ENCODE measurements around the gene SPEG.
"Not testable (repeated sequence)": the region's sequence is repeated elsewhere in the genome, so short reads cannot be mapped to it uniquely, and the experiment has no call there.

The SPEG gene

GRCh38 chr2:219434718-219435525, at the start of gene SPEG:
SPEG (plus strand) TSS chr2:219434843; CDS start chr2:219434978, 135 bp downstream.
- no peaks in the 10 kb centered on the region for H3K4me1 Mint-ChIP-seq
- no peaks in the 10 kb centered on the region for H3K9me3 Mint-ChIP-seq
- ATAC-seq: no peak
- no peak for DNase-seq (ENCODE audit: low spot score in 2 of 2)
- no peaks in the 10 kb centered on the region for H3K36me3 Mint-ChIP-seq
- H3K4me3 Mint-ChIP-seq: no peak within 1 kb of the TSS
- H3K27ac Mint-ChIP-seq: no peak within 1 kb of the TSS

DNA sequence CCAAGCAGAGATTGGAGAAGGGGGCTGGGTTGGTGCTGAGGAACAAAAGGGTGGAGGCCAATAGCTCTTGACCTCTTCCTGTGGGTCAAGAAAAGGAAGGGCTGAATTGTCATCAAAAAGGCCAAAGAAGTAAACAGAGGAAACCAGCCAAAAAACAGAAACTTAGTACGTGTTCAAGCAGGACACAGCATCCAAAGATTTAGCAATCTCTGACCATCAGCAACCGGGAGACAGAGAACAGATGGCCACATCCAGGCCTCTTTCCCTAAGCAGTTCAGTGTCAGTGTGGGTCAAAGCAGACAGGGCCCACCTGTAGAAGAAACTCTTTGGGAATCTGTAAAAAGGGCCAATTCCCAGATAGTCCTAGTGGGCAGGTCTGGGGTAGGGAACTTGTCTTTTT, 49.8 kb upstream of the SPEG start:
- ATAC-seq (no peak), DNase-seq (ENCODE audit: low spot score in 2 of 2) (no peak)
- H3K4me3 Mint-ChIP-seq: no peak overlapping the region
- H3K27ac Mint-ChIP-seq: peak overlapping the region; percentile 80
- peaks cover 69% of the 10 kb centered on the region for H3K36me3 Mint-ChIP-seq
- peaks cover 23% of the 10 kb centered on the region for H3K4me1 Mint-ChIP-seq
- no peaks in the 10 kb centered on the region for H3K9me3 Mint-ChIP-seq

DNA sequence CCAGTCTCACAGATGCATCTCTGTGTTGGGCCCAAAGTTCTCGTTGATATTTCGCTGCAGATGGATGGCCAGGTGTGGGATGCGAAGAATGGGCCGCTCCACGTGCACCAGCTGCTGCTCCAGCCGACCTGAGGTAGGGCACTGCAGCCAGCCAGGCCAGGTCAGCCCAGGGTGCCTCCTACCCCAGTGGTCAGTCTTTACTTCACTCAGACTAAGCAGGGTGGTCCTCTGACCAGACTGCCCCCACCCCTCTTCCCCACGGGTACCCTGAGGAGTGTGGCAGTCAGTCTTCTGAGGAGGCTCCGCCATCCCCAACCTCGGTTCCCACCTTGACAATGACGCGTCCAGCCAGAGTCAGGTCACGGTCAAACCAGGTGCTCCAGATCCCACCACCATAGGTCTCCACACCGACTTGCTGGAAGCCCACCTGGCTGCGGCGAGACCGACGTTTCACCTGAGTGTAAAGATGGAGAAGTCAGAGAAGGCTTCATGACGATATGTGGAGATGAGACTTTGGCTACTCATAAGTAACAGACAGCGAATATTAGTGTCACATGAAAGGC, 48.6 kb upstream of the SPEG start:
- Mint-ChIP-seq H3K9me3 (no peaks in the 10 kb centered on the region), H3K27ac (no peak overlapping the region), H3K4me1 (peaks cover 23% of the 10 kb centered on the region), H3K36me3 (peaks cover 65% of the 10 kb centered on the region), H3K4me3 (peak overlapping the region; percentile 93)
- no peak for DNase-seq (ENCODE audit: low spot score in 2 of 2)
- no peak for ATAC-seq

DNA sequence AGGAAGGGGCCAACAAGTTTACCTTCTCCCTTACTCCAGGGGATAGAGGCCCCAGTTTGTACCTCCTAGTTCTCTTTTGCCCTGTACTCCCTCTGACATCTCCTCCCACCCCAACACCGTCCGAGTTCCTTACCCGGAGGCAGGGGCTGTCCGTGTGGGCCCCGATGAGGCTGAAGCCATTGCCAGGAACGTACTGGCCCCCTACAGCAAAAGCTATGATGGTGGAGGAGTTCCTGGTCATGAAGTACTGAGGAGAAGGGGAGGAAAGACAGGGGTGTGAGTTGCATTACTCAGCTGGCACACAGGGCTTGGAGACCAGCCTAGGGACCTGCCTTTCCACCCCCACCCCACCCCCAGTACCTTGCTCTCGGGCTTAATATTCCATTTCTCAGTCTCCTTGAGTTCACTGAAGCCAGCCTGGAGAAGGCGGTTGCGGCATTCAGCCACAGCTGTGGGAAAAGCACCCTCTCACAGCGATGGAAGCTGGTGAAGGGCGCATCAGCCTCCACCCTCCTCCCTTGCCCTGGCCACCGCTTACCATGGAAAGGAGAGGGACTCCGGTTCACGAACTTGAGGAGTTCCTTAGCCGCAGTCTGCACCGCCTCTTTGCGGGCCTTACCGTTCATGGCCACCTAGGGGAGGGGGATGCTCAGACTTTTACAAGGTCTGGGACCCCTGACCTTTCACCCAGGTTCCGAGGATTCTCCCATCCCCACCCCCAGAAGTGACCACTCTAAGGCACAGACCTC, 47.9 kb upstream of the SPEG start:
- Mint-ChIP-seq H3K9me3 (no peaks in the 10 kb centered on the region), H3K4me3 (peak overlapping the region; percentile 93), H3K27ac (peak overlapping the region; percentile 99), H3K36me3 (peaks cover 59% of the 10 kb centered on the region), H3K4me1 (peaks cover 23% of the 10 kb centered on the region)
- DNase-seq (ENCODE audit: low spot score in 2 of 2) (no peak), ATAC-seq (no peak)

DNA sequence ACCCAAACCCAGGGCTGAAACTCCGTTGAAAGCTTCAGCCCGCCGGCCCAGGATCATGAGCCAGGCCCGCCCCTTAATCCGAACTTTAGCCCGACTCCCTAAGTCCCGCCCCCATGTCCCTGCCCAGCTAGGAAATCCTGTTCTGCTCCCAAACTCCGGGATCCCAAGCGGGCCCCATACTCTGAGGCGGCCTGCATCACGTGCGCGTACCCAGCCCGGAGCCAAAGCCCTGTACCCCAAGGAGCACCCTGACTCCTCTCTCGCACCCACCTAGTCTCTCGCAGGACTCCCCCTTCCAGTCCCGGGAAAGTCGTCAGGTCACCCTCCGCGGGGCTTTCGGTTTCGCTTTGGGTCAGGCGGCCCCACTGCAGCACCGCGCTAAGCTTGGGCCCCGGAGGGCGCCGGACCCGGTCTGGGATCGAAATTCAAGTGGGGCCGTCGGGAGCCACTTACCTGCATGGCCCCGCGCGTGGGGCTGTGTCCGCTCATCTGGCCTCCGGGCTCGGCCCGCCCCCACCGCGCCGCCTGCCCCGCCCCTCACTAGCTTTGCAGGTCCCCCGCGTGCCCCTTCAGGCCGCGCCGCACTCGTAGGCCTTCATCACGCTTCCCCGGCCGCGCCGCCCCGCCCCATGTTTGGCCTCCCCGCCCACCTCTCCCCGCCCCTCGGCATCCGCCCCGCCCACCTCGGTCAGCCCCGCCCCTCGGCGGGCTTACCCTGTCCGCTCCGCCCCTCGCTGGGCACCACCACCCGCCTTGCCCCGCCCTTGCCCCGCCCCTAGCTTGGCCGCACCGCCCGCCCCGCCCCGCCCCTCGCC, 47.1 kb upstream of the SPEG start, which contains the start of gene DNPEP:
TSS of gene DNPEP (minus strand) at position 607 of the 815 bp plus-strand sequence. CDS start at position 489, 118 bp downstream.
- DNase-seq (ENCODE audit: low spot score in 2 of 2) (peak; percentile 95 to 97), ATAC-seq (peak; percentile 75)
- peaks cover 23% of the 10 kb centered on the region for H3K4me1 Mint-ChIP-seq
- H3K27ac Mint-ChIP-seq: peak within 1 kb of the TSS; percentile 99
- H3K4me3 Mint-ChIP-seq: peak within 1 kb of the TSS; percentile 93
- no peaks in the 10 kb centered on the region for H3K9me3 Mint-ChIP-seq
- peaks cover 51% of the 10 kb centered on the region for H3K36me3 Mint-ChIP-seq

- ATAC-seq (peak; percentile 83), DNase-seq (ENCODE audit: low spot score in 2 of 2) (peak; percentile 97 to 99)
- H3K9me3 Mint-ChIP-seq: no peaks in the 10 kb centered on the region
- H3K4me3 Mint-ChIP-seq: peak overlapping the region; percentile 93
- H3K36me3 Mint-ChIP-seq: peaks cover 43% of the 10 kb centered on the region
- H3K4me1 Mint-ChIP-seq: peaks cover 23% of the 10 kb centered on the region
- peak overlapping the region; percentile 99 for H3K27ac Mint-ChIP-seq
Measured at GRCh38 chr2:219388121-219388906, 46.3 kb upstream of the SPEG start.

- Mint-ChIP-seq H3K4me1 (peaks cover 17% of the 10 kb centered on the region), H3K36me3 (peaks cover 37% of the 10 kb centered on the region), H3K27ac (peak overlapping the region; percentile 56), H3K9me3 (no peaks in the 10 kb centered on the region), H3K4me3 (peak overlapping the region; percentile 93)
- ATAC-seq (no peak), DNase-seq (ENCODE audit: low spot score in 2 of 2) (no peak)
Measured at GRCh38 chr2:219388907-219389156, 45.8 kb upstream of the SPEG start.

GRCh38 chr2:219392754-219393153, 41.9 kb upstream of the SPEG start:
- DNase-seq (ENCODE audit: low spot score in 2 of 2): no peak
- H3K4me3 Mint-ChIP-seq: no peak overlapping the region
- H3K9me3 Mint-ChIP-seq: no peaks in the 10 kb centered on the region
- no peak for ATAC-seq
- no peak overlapping the region for H3K27ac Mint-ChIP-seq
- H3K36me3 Mint-ChIP-seq: no peaks in the 10 kb centered on the region
- H3K4me1 Mint-ChIP-seq: peaks cover 8% of the 10 kb centered on the region

GRCh38 chr2:219395056-219395455, 39.6 kb upstream of the SPEG start:
- not testable (repeated sequence) for H3K9me3 Mint-ChIP-seq, ATAC-seq, H3K4me1 Mint-ChIP-seq

DNA sequence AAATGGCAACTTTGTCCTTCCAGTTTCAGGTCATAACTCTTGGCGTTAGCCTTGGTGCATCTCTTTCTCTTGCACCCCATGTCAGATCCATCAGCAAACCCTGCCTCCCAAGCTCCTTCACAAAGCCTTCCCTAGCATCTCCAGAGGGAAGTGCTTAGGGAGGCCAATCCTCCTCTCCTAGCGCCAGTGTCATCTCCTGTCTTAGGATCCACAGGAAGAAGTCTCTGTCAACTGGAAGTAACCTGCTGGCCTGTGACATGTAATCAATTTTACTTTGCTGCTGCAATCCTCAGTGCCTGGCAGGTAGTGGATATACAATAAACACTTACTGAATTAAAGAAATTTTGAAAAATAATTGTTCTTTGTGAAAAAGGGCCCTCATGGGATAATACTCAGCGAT, 39.0 kb upstream of the SPEG start:
- no peak for DNase-seq (ENCODE audit: low spot score in 2 of 2)
- ATAC-seq: no peak
- H3K4me3 Mint-ChIP-seq: no peak overlapping the region
- H3K9me3 Mint-ChIP-seq: no peaks in the 10 kb centered on the region
- peaks cover 8% of the 10 kb centered on the region for H3K4me1 Mint-ChIP-seq
- H3K27ac Mint-ChIP-seq: no peak overlapping the region
- no peaks in the 10 kb centered on the region for H3K36me3 Mint-ChIP-seq

More at GRCh38 chr2:219395056-219395455, 39.6 kb upstream of the SPEG start:
- not testable (repeated sequence) for H3K36me3 Mint-ChIP-seq; DNase-seq (ENCODE audit: low spot score in 2 of 2); H3K27ac Mint-ChIP-seq; H3K4me3 Mint-ChIP-seq

GRCh38 chr2:219396863-219397457, 37.7 kb upstream of the SPEG start:
- H3K4me3 Mint-ChIP-seq: no peak overlapping the region

GRCh38 chr2:219398721-219399363, 35.8 kb upstream of the SPEG start:
- H3K4me1 Mint-ChIP-seq: peaks cover 8% of the 10 kb centered on the region
- DNase-seq (ENCODE audit: low spot score in 2 of 2) (no peak), ATAC-seq (no peak)
- H3K36me3 Mint-ChIP-seq: no peaks in the 10 kb centered on the region
- H3K4me3 Mint-ChIP-seq: no peak overlapping the region
- H3K9me3 Mint-ChIP-seq: no peaks in the 10 kb centered on the region
- H3K27ac Mint-ChIP-seq: no peak overlapping the region

More at GRCh38 chr2:219396863-219397457, 37.7 kb upstream of the SPEG start:
- DNase-seq (ENCODE audit: low spot score in 2 of 2): no peak
- Mint-ChIP-seq H3K4me1 (peaks cover 8% of the 10 kb centered on the region), H3K27ac (peak overlapping the region; percentile 85), H3K36me3 (no peaks in the 10 kb centered on the region), H3K9me3 (no peaks in the 10 kb centered on the region)
- no peak for ATAC-seq

DNA sequence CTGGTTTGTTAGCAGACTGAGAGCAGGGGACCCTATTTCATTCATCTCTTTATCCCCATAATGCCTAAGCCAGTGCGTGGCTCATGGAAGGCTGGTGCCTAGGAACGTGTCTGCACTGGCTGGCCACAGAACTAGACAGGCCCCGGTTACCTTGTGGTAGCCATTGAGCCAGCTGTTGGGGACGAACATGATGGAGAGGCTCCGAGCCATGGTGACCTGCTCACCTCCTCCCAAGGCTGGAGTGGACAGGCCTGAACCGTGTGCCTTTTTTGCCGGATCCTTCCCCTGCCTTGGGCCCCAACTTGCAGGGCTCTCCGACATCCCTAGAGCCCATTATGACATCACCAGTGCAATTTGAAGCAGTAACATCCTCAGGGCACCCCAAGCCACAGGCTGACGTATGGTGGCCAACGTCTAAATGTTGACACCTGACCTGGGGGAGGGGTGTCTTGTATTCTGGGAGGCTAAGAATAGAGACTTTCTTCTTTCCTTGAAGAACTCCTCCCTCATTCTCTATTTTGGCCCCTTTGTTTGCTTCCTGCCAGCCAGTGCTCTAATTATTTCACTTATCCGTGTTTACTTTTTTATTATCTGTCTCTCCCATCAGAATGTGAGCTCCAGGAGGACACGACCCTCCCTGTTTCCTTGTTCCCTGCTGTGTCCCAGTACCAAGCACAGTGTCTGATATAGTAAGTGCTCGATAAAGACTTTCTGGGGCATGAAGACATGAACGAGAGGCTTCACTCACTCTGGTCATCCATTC, 34.7 kb upstream of the SPEG start:
- no peaks in the 10 kb centered on the region for H3K9me3 Mint-ChIP-seq
- H3K4me3 Mint-ChIP-seq: no peak overlapping the region
- no peak overlapping the region for H3K27ac Mint-ChIP-seq
- H3K4me1 Mint-ChIP-seq: peaks cover 8% of the 10 kb centered on the region
- no peak for ATAC-seq
- H3K36me3 Mint-ChIP-seq: no peaks in the 10 kb centered on the region
- no peak for DNase-seq (ENCODE audit: low spot score in 2 of 2)
